Measurements from ENCODE around the gene OXCT2. TPM values are rescaled to one million over a fixed set of nuclear protein-coding genes. Genes with fewer than 3 reads are reported as not detected.
"Not testable (repeated sequence)": the region's sequence is repeated elsewhere in the genome, so short reads cannot be mapped to it uniquely, and the experiment has no call there.

The OXCT2 gene
- total and polyA plus RNA-seq, 8 donors = 0.15 to 0.82 (median 0.38) TPM; not detected in 1

- Histone ChIP-seq H3K27me3 (no peaks in the 10 kb centered on the region), H3K9me3 (no peaks in the 10 kb centered on the region), H3K4me1 (peaks cover 0 to 16% of the 10 kb centered on the region in 2 donors), H3K36me3 (no peaks in the 10 kb centered on the region), H3K4me3 (no peak overlapping the region), H3K27ac (peak overlapping the region in 1 of 2 donors; percentile 54)
- ATAC-seq (peak; percentile 97), DNase-seq (peak in 3 of 4 donors; percentile 23 to 91 (median 77))
- peak; percentile 70 to 87 for TF ChIP-seq CTCF (IDR thresholded peaks at IDR 0.05)
- intact Hi-C loops (cut with DNase I) = no loop called here
Measured at GRCh38 chr1:39799770-39800470, 28.8 kb upstream of the OXCT2 start.

- H3K27me3 ChIP-seq; H3K9me3 ChIP-seq; intact Hi-C loops (cut with DNase I); H3K36me3 ChIP-seq; H3K4me3 ChIP-seq: not testable (repeated sequence)
- H3K4me1 ChIP-seq = peaks cover 0 to 16% of the 10 kb centered on the region in 2 donors
- ATAC-seq (peak; percentile 90), DNase-seq (peak in 2 of 4 donors; percentile 36 to 88)
- H3K27ac ChIP-seq = peak overlapping the region; percentile 5 to 54
Measured at GRCh38 chr1:39798859-39799769, 28.0 kb upstream of the OXCT2 start.

- TF ChIP-seq CTCF (IDR thresholded peaks at IDR 0.05) = no peak
- Histone ChIP-seq H3K27ac (no peak overlapping the region), H3K27me3 (peaks cover 0 to 4% of the 10 kb centered on the region in 2 donors), H3K4me3 (no peak overlapping the region), H3K36me3 (no peaks in the 10 kb centered on the region), H3K4me1 (peaks cover 0 to 16% of the 10 kb centered on the region in 2 donors), H3K9me3 (no peaks in the 10 kb centered on the region)
- ATAC-seq = no peak
- intact Hi-C loops (cut with DNase I) = no loop called here
- DNase-seq = no peak
Measured at GRCh38 chr1:39795651-39796050, 24.5 kb upstream of the OXCT2 start.

GRCh38 chr1:39791838-39792237 lies 20.7 kb upstream of the OXCT2 start:
- ATAC-seq (no peak), DNase-seq (no peak)
- H3K4me1 ChIP-seq = peaks cover 3 to 16% of the 10 kb centered on the region in 2 donors
- H3K4me3 ChIP-seq = no peak overlapping the region
- H3K36me3 ChIP-seq = no peaks in the 10 kb centered on the region
- peaks cover 18 to 37% of the 10 kb centered on the region in 2 donors for H3K27me3 ChIP-seq
- H3K9me3 ChIP-seq = no peaks in the 10 kb centered on the region
- no peak for TF ChIP-seq CTCF (IDR thresholded peaks at IDR 0.05)
- intact Hi-C loops (cut with DNase I) = no loop called here
- no peak overlapping the region for H3K27ac ChIP-seq

- no peaks in the 10 kb centered on the region for H3K36me3 ChIP-seq
- H3K9me3 ChIP-seq = no peaks in the 10 kb centered on the region
- intact Hi-C loops (cut with DNase I) = no loop called here
- peak overlapping the region in 1 of 2 donors; percentile 50 for H3K27ac ChIP-seq
- peak overlapping the region; percentile 34 to 62 for H3K4me3 ChIP-seq
- peaks cover 3 to 16% of the 10 kb centered on the region in 2 donors for H3K4me1 ChIP-seq
- DNase-seq = no peak
- no peak for ATAC-seq
- peaks cover 18 to 39% of the 10 kb centered on the region in 2 donors for H3K27me3 ChIP-seq
- no peak for TF ChIP-seq CTCF (IDR thresholded peaks at IDR 0.05)
Measured at GRCh38 chr1:39789571-39790110, 18.5 kb upstream of the OXCT2 start.
